BJ (cell line): ENCODE measurements around the gene LRRC4B. TPM values are rescaled to one million over a fixed set of nuclear protein-coding genes. Genes with fewer than 3 reads are reported as not detected.

Source experiments
- CTCF ChIA-PET: fragments of 350-600 bp; formaldehyde crosslinking; extraction: SDS; loops from one replicate; lab custom pipeline; 2021; ENCODE audit warnings: antibody characterized with exemption, inconsistent platforms; lab: Yijun Ruan, JAX
- POLR2A ChIA-PET: fragments of 300-600 bp; sonication (Branson Sonifier 250); formaldehyde crosslinking; extraction: SDS; loops from one replicate; lab custom pipeline; 2021; ENCODE audit warnings: antibody characterized with exemption; lab: Charles Lee
- DNase-seq: peaks from one replicate; pipeline ENCODE4 v3.0.0-alpha.2; 2011; ENCODE audit warnings: low read depth
- H3K27me3 ChIP-seq: 2 replicates; pipeline ENCODE4 v1.6.0; 2011; ENCODE audit warnings: low read length; ENCODE audit not compliant: control insufficient read depth, insufficient read depth
- H3K36me3 ChIP-seq: 2 replicates; pipeline ENCODE4 v1.5.1; 2011; ENCODE audit warnings: low read length; ENCODE audit not compliant: control insufficient read depth, insufficient read depth
- H3K4me3 ChIP-seq: 2 replicates; pipeline ENCODE4 v1.5.1; 2011; ENCODE audit warnings: low read depth, mild to moderate bottlenecking, control low read depth, low read length
- polyA plus RNA-seq: library from polyadenylated mRNA; depleted of rRNA; stranded (reverse); fragments of >200 nt; gene quantifications from 2 replicates; pipeline ENCODE4 v1.2.3, GENCODE V29; 2011
- TF ChIP-seq, protein P1 (sequence below): IDR thresholded peaks from 2 replicates; pipeline ENCODE4 v1.5.1; 2011; ENCODE audit warnings: low read depth, mild to moderate bottlenecking, control low read depth, inconsistent platforms, low read length, moderate library complexity; ENCODE audit not compliant: insufficient read depth

LRRC4B gene
- polyA plus RNA-seq, 1 experiment, result 0.06 TPM

DNA sequence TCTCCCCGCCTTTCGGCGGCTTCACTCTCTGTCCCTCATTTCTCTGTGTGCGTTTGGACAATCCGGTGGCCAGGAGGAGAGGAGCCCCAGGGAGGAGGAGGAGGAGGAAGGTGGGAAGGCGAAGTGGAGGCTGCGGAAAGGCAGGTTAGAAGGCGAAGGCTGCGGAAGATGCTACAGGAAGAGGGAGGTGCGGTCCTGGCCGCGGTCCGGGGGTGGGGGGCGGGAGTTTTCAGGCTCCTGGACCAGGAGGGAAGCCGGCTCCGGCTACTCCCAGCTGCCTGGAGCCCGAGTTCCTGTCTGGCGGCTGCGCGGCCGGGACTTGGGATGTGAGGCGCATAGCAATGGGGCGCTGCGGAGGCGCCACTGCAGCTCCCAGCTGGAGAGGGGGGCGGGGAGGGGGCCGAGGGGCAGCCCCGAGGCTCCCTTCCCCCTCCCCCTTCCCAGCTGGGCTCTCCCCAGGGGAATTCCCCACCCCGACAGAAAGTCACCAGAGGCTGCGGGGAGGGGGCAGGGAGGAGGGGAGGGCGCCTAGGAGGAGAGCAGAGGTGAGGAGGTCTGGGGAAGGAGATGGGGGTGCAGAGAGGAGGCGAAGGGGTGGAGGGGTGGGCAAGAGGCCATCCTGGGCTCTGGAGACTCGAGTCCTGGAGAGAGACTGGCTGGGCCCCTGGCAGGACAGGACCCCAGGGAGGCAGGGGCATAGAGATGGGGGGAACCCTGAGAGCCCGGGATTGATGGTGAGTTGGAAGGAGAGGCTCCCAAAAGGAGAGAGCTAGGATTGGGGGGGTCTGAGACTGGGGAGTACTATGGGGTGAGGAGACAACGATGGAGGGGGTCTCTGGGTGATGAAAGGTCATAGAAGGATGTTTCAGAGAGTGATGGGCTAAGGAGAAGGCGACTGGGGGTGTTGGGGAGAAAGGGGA lies 2.0 kb downstream of the LRRC4B start:
- no peak overlapping the region for H3K4me3 ChIP-seq
- POLR2A ChIA-PET, result no interaction called here

DNA sequence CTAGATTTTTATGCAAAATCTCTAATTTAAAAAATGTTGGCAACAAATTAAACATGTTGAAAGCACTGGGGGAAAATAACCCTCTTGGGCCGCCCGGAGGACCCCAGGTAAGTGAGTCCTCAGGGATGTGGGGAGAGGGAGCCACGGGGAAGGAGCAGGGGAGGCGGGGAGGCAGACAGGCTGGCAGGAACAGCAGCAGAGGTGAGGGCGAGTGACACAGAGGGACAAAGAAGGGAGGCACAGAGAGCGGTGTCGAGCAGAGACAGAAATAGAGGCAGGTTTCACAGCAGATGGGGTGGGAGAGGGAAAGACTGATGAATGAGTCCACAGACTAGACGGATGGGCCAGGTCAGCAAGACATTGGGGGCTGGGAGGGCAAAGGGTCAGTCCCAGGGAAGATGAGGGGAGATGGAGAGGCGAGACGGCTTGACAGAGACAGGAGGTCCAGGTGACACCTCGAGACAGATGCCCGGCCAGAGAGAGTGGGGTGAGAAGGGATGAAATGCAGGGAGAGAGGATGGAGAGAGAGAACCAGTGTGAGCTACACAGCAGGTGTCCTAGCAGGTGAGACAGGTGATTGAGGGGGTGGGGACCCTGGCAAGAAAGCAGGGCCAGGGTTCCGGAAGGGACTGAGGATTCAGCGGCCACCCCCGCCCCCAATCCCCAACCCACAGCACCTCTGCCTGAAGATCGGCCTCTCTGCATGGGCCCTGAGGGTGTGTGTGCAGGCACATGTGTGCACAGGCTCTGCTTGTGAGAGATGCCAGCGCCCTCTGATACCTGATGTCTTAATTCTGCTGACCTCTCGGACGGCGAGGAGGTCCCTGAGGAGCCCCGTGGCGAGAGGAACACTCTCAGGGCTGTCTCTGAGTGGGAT lies 3.8 kb downstream of the LRRC4B start:
- CTCF ChIA-PET, result interaction anchor here (0.7 kb wide), 1 partner anchor 8 kb away, joined by 3 read pairs; no protein-coding TSS in a partner anchor
- peaks cover 7% of the 10 kb centered on the region for H3K27me3 ChIP-seq
- DNase-seq, result no peak

More for the DNA sequence above, 2.0 kb downstream of the LRRC4B start:
- H3K36me3 ChIP-seq, result no peaks in the 10 kb centered on the region
- CTCF ChIA-PET, result interaction anchor here (0.9 kb wide), 1 partner anchor 10 kb away, joined by 5 read pairs; no protein-coding TSS in a partner anchor
- no peak for DNase-seq
- peaks cover 9% of the 10 kb centered on the region for H3K27me3 ChIP-seq
- TF ChIP-seq, protein P1, sequence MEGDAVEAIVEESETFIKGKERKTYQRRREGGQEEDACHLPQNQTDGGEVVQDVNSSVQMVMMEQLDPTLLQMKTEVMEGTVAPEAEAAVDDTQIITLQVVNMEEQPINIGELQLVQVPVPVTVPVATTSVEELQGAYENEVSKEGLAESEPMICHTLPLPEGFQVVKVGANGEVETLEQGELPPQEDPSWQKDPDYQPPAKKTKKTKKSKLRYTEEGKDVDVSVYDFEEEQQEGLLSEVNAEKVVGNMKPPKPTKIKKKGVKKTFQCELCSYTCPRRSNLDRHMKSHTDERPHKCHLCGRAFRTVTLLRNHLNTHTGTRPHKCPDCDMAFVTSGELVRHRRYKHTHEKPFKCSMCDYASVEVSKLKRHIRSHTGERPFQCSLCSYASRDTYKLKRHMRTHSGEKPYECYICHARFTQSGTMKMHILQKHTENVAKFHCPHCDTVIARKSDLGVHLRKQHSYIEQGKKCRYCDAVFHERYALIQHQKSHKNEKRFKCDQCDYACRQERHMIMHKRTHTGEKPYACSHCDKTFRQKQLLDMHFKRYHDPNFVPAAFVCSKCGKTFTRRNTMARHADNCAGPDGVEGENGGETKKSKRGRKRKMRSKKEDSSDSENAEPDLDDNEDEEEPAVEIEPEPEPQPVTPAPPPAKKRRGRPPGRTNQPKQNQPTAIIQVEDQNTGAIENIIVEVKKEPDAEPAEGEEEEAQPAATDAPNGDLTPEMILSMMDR, result no peak

DNA sequence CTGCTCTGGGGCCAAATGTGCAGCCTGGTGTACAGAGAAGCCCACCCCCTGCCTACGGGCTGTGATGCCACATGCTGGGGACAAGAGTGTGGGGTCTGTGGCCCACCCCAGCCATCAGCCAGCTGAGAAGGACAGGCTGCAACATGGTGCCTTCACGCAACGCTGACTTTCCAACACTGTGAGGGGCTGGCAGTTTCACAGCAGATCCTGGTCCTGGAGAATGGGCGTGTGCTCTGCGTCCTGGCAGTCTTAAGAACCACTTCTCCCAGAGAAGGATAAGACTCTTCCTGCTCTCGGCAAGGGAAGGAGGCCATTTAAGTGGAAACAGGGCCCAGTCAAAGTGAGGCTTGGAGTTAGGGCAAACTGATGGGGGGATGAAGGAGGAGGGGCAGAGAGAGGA lies 4.6 kb downstream of the LRRC4B start:
- Histone ChIP-seq H3K27me3 (peaks cover 7% of the 10 kb centered on the region), H3K36me3 (no peaks in the 10 kb centered on the region), H3K4me3 (no peak overlapping the region)
- CTCF ChIA-PET, result no interaction called here
- DNase-seq, result no peak
- POLR2A ChIA-PET, result no interaction called here
- TF ChIP-seq, protein P1, result no peak

More for the DNA sequence above, 3.8 kb downstream of the LRRC4B start:
- Histone ChIP-seq H3K4me3 (no peak overlapping the region), H3K36me3 (no peaks in the 10 kb centered on the region)
- POLR2A ChIA-PET, result no interaction called here
- TF ChIP-seq, protein P1, result no peak

DNA sequence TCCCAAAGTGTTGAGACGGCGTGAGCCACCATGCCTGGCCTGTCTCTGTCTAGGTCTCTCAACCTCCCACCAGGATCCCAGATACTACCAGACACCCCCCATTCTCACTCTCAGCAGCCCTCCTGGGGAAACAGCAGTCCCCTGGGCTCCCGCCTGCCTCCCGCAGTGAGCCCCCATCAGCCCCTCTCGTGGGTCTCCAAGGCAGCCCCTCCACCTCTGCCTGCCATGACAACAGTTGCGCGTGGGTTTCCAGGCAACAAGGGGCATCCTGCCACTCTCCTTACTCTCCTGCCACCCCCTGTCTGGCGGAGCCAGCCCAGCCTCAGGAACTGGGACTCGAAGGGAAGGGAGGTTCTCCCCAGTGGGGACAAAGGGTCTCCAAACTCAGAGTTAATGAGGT lies 5.2 kb downstream of the LRRC4B start:
- DNase-seq, result no peak
- Histone ChIP-seq H3K36me3 (no peaks in the 10 kb centered on the region), H3K4me3 (no peak overlapping the region), H3K27me3 (peaks cover 7% of the 10 kb centered on the region)
- TF ChIP-seq, protein P1, result no peak
- CTCF ChIA-PET, result no interaction called here
- POLR2A ChIA-PET, result no interaction called here

DNA sequence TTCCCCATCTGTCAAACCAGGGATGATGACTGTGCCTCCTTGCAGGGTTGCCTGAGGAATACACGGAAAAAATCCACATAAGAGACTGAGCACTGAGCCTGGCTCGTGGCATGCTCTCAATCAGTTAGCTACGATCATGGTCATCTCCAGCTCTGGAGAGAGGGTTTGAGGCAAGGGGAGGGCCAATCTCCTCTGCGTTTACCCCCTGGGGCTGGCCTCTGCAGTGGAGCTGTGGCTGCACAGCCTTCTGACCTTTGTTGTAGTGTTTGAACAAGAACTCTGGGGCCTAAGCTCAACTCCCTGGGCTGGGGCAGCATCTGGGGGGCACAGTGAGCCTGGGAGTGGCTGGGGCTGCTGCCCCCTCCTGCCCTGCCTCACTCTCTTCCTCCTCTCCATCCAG lies 5.9 kb downstream of the LRRC4B start:
- Histone ChIP-seq H3K4me3 (no peak overlapping the region), H3K27me3 (peaks cover 7% of the 10 kb centered on the region), H3K36me3 (no peaks in the 10 kb centered on the region)
- TF ChIP-seq, protein P1, result no peak
- CTCF ChIA-PET, result no interaction called here
- DNase-seq, result no peak
- POLR2A ChIA-PET, result no interaction called here
